Esophagus squamous epithelium (tissue), 4 donors: Measurements from ENCODE around the gene GATA6.

Experiments
- POLR2A ChIP-seq, 4 donors: fragments of 450-650 bp; IDR thresholded peaks; one replicate each; pipeline ENCODE4 v1.6.1; 2017; ENCODE audit warnings: antibody characterized with exemption in 4 of 4, mild to moderate bottlenecking in 4 of 4, moderate library complexity in 3 of 4
- TF ChIP-seq, protein P1 (sequence below), 6 experiments: fragments of 450-650 bp in 4 of 6; fragments of 200-600 bp in 2 of 6; sonication (generic) in 2 of 6; IDR thresholded peaks; one replicate each; pipeline ENCODE4 v1.5.1; 2016 to 2019; ENCODE audit warnings: antibody characterized with exemption in 6 of 6, mild to moderate bottlenecking in 4 of 6, moderate library complexity in 4 of 6

DNA sequence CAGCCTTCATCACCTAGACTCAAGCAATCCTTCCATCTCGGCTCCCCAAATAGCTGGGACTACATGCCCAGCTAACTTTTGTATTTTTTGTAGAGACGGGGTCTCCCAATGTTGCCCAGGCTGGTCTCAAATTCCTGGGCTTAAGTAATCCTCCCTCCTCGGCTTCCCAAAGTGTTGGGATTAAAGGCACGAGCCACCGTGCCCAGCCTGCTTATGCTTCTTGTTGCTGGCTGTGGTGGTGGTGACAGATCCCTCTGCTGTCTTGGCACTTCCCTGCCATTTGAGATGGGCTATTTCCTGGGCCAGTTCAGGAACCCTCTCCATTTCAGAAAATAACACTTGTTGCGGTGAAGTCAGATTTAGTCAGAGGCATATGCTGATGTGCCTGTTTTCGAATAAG lies 28.8 kb downstream of the GATA6 start:
- TF ChIP-seq, protein P1, sequence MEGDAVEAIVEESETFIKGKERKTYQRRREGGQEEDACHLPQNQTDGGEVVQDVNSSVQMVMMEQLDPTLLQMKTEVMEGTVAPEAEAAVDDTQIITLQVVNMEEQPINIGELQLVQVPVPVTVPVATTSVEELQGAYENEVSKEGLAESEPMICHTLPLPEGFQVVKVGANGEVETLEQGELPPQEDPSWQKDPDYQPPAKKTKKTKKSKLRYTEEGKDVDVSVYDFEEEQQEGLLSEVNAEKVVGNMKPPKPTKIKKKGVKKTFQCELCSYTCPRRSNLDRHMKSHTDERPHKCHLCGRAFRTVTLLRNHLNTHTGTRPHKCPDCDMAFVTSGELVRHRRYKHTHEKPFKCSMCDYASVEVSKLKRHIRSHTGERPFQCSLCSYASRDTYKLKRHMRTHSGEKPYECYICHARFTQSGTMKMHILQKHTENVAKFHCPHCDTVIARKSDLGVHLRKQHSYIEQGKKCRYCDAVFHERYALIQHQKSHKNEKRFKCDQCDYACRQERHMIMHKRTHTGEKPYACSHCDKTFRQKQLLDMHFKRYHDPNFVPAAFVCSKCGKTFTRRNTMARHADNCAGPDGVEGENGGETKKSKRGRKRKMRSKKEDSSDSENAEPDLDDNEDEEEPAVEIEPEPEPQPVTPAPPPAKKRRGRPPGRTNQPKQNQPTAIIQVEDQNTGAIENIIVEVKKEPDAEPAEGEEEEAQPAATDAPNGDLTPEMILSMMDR (IDR thresholded peaks at IDR 0.05), result no peak
- TF ChIP-seq POLR2A (IDR thresholded peaks at IDR 0.05), result no peak
